ENCODE measurements around the gene NFE2L1. TPM values are rescaled to one million over a fixed set of nuclear protein-coding genes. Genes with fewer than 3 reads are reported as not detected.

The NFE2L1 gene
- total RNA-seq, 5 donors from 2014 or later (not counting 1 experiment from before 2014, with no cell fraction given): 30.3 to 61.6 (median 43.9) TPM

GRCh38 chr17:48002916-48003416 lies 45.2 kb upstream of the NFE2L1 start:
- ATAC-seq (replicated peaks in 1 of 4) (no peak), DNase-seq (no peak)
- H3K36me3 Mint-ChIP-seq: no peaks in the 10 kb centered on the region
- 85% methylated on average over 2 of the region's 7 CpGs for WGBS (ENCODE audit: insufficient coverage)
- ChIA-PET CTCF (no interaction called here), POLR2A (no interaction called here)
- no peak overlapping the region for H3K4me3 Mint-ChIP-seq
- Histone ChIP-seq H3K36me3 (ENCODE audit: control insufficient read depth in 2 of 2, extremely low read depth in 1 of 2, insufficient read depth in 1 of 2, low read length in 1 of 2) (no peaks in the 10 kb centered on the region), H3K27me3 (replicated peaks in 1 of 2; ENCODE audit: control insufficient read depth in 2 of 2, extremely low read depth in 1 of 2, insufficient read depth in 2 of 2, low read length in 1 of 2) (peaks cover 0 to 24% of the 10 kb centered on the region in 2 experiments), H3K4me3 (ENCODE audit: control insufficient read depth in 1 of 2, extremely low read depth in 1 of 2, low read length in 1 of 2) (no peak overlapping the region), H3K9me3 (no peaks in the 10 kb centered on the region), H3K27ac (ENCODE audit: low read length) (no peak overlapping the region), H3K4me1 (ENCODE audit: control insufficient read depth in 1 of 2, extremely low read depth in 1 of 2, insufficient read depth in 2 of 2, low read length in 2 of 2) (no peaks in the 10 kb centered on the region)
- no peak overlapping the region for H3K27ac Mint-ChIP-seq
- H3K9me3 Mint-ChIP-seq: no peaks in the 10 kb centered on the region
- peaks cover 0 to 5% (median 1%) of the 10 kb centered on the region in 3 donors for H3K4me1 Mint-ChIP-seq
- H3K27me3 Mint-ChIP-seq: peaks cover 23% of the 10 kb centered on the region in 2 donors

GRCh38 chr17:48003417-48004151 lies 44.6 kb upstream of the NFE2L1 start:
- H3K36me3 ChIP-seq (ENCODE audit: control insufficient read depth in 2 of 2, extremely low read depth in 1 of 2, insufficient read depth in 1 of 2, low read length in 1 of 2): no peaks in the 10 kb centered on the region
- H3K4me1 ChIP-seq (ENCODE audit: control insufficient read depth in 1 of 2, extremely low read depth in 1 of 2, insufficient read depth in 2 of 2, low read length in 2 of 2): no peaks in the 10 kb centered on the region
- H3K9me3 ChIP-seq: no peaks in the 10 kb centered on the region
- H3K27ac ChIP-seq (ENCODE audit: low read length): no peak overlapping the region
- no peak overlapping the region for H3K4me3 Mint-ChIP-seq
- H3K4me3 ChIP-seq (ENCODE audit: control insufficient read depth in 1 of 2, extremely low read depth in 1 of 2, low read length in 1 of 2): no peak overlapping the region
- peaks cover 25 to 26% of the 10 kb centered on the region in 2 donors for H3K27me3 Mint-ChIP-seq
- H3K4me1 Mint-ChIP-seq: peaks cover 0 to 5% (median 1%) of the 10 kb centered on the region in 3 donors
- ChIA-PET POLR2A (no interaction called here), CTCF (no interaction called here)
- no peak for DNase-seq
- peaks cover 0 to 24% of the 10 kb centered on the region in 2 experiments for H3K27me3 ChIP-seq (replicated peaks in 1 of 2; ENCODE audit: control insufficient read depth in 2 of 2, extremely low read depth in 1 of 2, insufficient read depth in 2 of 2, low read length in 1 of 2)
- ATAC-seq (replicated peaks in 1 of 4): no peak
- H3K27ac Mint-ChIP-seq: no peak overlapping the region
- no peaks in the 10 kb centered on the region for H3K9me3 Mint-ChIP-seq
- 68% methylated on average over 8 of the region's 17 CpGs for WGBS (ENCODE audit: insufficient coverage)
- H3K36me3 Mint-ChIP-seq: no peaks in the 10 kb centered on the region

GRCh38 chr17:48004983-48005382 lies 43.2 kb upstream of the NFE2L1 start:
- WGBS (ENCODE audit: insufficient coverage): 67% methylated on average over 1 of the region's 3 CpGs
- H3K27me3 ChIP-seq (replicated peaks in 1 of 2; ENCODE audit: control insufficient read depth in 2 of 2, extremely low read depth in 1 of 2, insufficient read depth in 2 of 2, low read length in 1 of 2): peaks cover 0 to 35% of the 10 kb centered on the region in 2 experiments
- no peak overlapping the region for H3K4me3 ChIP-seq (ENCODE audit: control insufficient read depth in 1 of 2, extremely low read depth in 1 of 2, low read length in 1 of 2)
- H3K4me1 ChIP-seq (ENCODE audit: control insufficient read depth in 1 of 2, extremely low read depth in 1 of 2, insufficient read depth in 2 of 2, low read length in 2 of 2): no peaks in the 10 kb centered on the region
- Mint-ChIP-seq H3K9me3 (no peaks in the 10 kb centered on the region), H3K36me3 (no peaks in the 10 kb centered on the region), H3K4me1 (no peaks in the 10 kb centered on the region), H3K27ac (no peak overlapping the region), H3K4me3 (no peak overlapping the region), H3K27me3 (peaks cover 31 to 33% of the 10 kb centered on the region in 2 donors)
- ChIA-PET POLR2A (interaction anchor here in 1 of 2 donors (0.6 kb wide), 2 partner anchors 170 to 634 kb away, joined by 3 to 4 read pairs; no protein-coding TSS in a partner anchor), CTCF (interaction anchor here in 1 of 2 donors (0.5 to 0.6 kb wide), 2 partner anchors 121 to 219 kb away, joined by 3 to 4 read pairs; no protein-coding TSS in a partner anchor)
- H3K36me3 ChIP-seq (ENCODE audit: control insufficient read depth in 2 of 2, extremely low read depth in 1 of 2, insufficient read depth in 1 of 2, low read length in 1 of 2): no peaks in the 10 kb centered on the region
- H3K27ac ChIP-seq (ENCODE audit: low read length): no peak overlapping the region
- no peaks in the 10 kb centered on the region for H3K9me3 ChIP-seq
- ATAC-seq (replicated peaks in 1 of 4): no peak
- no peak for DNase-seq

GRCh38 chr17:48006936-48007709 lies 41.0 kb upstream of the NFE2L1 start:
- H3K27me3 ChIP-seq (replicated peaks in 1 of 2; ENCODE audit: control insufficient read depth in 2 of 2, extremely low read depth in 1 of 2, insufficient read depth in 2 of 2, low read length in 1 of 2): peaks cover 0 to 47% of the 10 kb centered on the region in 2 experiments
- H3K4me1 Mint-ChIP-seq: peaks cover 8 to 12% (median 9%) of the 10 kb centered on the region in 3 donors
- H3K4me3 ChIP-seq (ENCODE audit: control insufficient read depth in 1 of 2, extremely low read depth in 1 of 2, low read length in 1 of 2): no peak overlapping the region
- H3K9me3 ChIP-seq: no peaks in the 10 kb centered on the region
- peaks cover 42 to 51% of the 10 kb centered on the region in 2 donors for H3K27me3 Mint-ChIP-seq
- H3K36me3 Mint-ChIP-seq: no peaks in the 10 kb centered on the region
- 88% methylated on average over 5 of the region's 12 CpGs for WGBS (ENCODE audit: insufficient coverage)
- no peaks in the 10 kb centered on the region for H3K36me3 ChIP-seq (ENCODE audit: control insufficient read depth in 2 of 2, extremely low read depth in 1 of 2, insufficient read depth in 1 of 2, low read length in 1 of 2)
- ChIA-PET POLR2A (interaction anchor here in 1 of 2 donors (0.7 kb wide), 1 partner anchor 9 kb away, joined by 3 read pairs; no protein-coding TSS in a partner anchor), CTCF (no interaction called here)
- no peak overlapping the region for H3K27ac ChIP-seq (ENCODE audit: low read length)
- ATAC-seq (replicated peaks in 1 of 4) (no peak), DNase-seq (no peak)
- H3K4me3 Mint-ChIP-seq: no peak overlapping the region
- no peaks in the 10 kb centered on the region for H3K9me3 Mint-ChIP-seq
- H3K27ac Mint-ChIP-seq: no peak overlapping the region
- peaks cover 6 to 9% of the 10 kb centered on the region in 2 experiments for H3K4me1 ChIP-seq (ENCODE audit: control insufficient read depth in 1 of 2, extremely low read depth in 1 of 2, insufficient read depth in 2 of 2, low read length in 2 of 2)

- CTCF ChIA-PET: no interaction called here
- Histone ChIP-seq H3K4me1 (ENCODE audit: control insufficient read depth in 1 of 2, extremely low read depth in 1 of 2, insufficient read depth in 2 of 2, low read length in 2 of 2) (peaks cover 6 to 14% of the 10 kb centered on the region in 2 experiments), H3K4me3 (ENCODE audit: control insufficient read depth in 1 of 2, extremely low read depth in 1 of 2, low read length in 1 of 2) (no peak overlapping the region), H3K27ac (ENCODE audit: low read length) (no peak overlapping the region), H3K27me3 (replicated peaks in 1 of 2; ENCODE audit: control insufficient read depth in 2 of 2, extremely low read depth in 1 of 2, insufficient read depth in 2 of 2, low read length in 1 of 2) (peaks cover 0 to 65% of the 10 kb centered on the region in 2 experiments), H3K9me3 (no peaks in the 10 kb centered on the region), H3K36me3 (ENCODE audit: control insufficient read depth in 2 of 2, extremely low read depth in 1 of 2, insufficient read depth in 1 of 2, low read length in 1 of 2) (no peaks in the 10 kb centered on the region)
- no peak for ATAC-seq (replicated peaks in 1 of 4)
- Mint-ChIP-seq H3K4me1 (peaks cover 12 to 18% (median 16%) of the 10 kb centered on the region in 3 donors), H3K9me3 (no peaks in the 10 kb centered on the region), H3K27ac (no peak overlapping the region), H3K27me3 (peaks cover 45 to 67% of the 10 kb centered on the region in 2 donors), H3K36me3 (no peaks in the 10 kb centered on the region), H3K4me3 (no peak overlapping the region)
- no CpG with 5 or more reads among the region's 3 CpGs for WGBS (ENCODE audit: insufficient coverage)
- DNase-seq: no peak
- POLR2A ChIA-PET: no interaction called here
Observed at GRCh38 chr17:48010193-48010592, 38.0 kb upstream of the NFE2L1 start.

Measured in T-cell (primary cell).